AG04450 (cell line): ENCODE results near the gene GPR158. TPM values are rescaled to one million over a fixed set of nuclear protein-coding genes. Genes with fewer than 3 reads are reported as not detected.

Experiments used
- CTCF ChIA-PET: fragments of 300-600, 350-600 bp; formaldehyde crosslinking; extraction: SDS; loops from one replicate; lab custom pipeline; 2022; ENCODE audit warnings: antibody characterized with exemption, inconsistent platforms; lab: Charles Lee
- POLR2A ChIA-PET: fragments of 350-600 bp; formaldehyde crosslinking; extraction: SDS; loops from one replicate; lab custom pipeline; 2021; ENCODE audit warnings: antibody characterized with exemption, inconsistent platforms; lab: Yijun Ruan, JAX
- DNase-seq: peaks from one replicate; pipeline ENCODE4 v3.0.0-alpha.2; 2011; ENCODE audit warnings: low read depth, low spot score
- H3K27ac ChIP-seq: one replicate; pipeline ENCODE4 v1.5.1; 2012; ENCODE audit warnings: low read depth, low read length, control low read depth
- H3K27me3 ChIP-seq: one replicate; pipeline ENCODE4 v1.6.0; 2012; ENCODE audit warnings: low read length; ENCODE audit not compliant: control insufficient read depth, insufficient read depth
- H3K4me3 ChIP-seq: 2 replicates; pipeline ENCODE4 v1.5.1; 2011; ENCODE audit warnings: mild to moderate bottlenecking, low read depth, low read length, control low read depth
- H3K9me3 ChIP-seq: 2 replicates; pipeline ENCODE4 v1.5.1; 2012; ENCODE audit warnings: low read length; ENCODE audit not compliant: control insufficient read depth, insufficient read depth
- CTCF ChIP-seq: IDR thresholded peaks from 2 replicates; pipeline ENCODE4 v1.5.1; 2011; ENCODE audit warnings: low read depth, low read length, control low read depth, inconsistent platforms
- polyA plus RNA-seq: library from polyadenylated mRNA; depleted of rRNA; stranded (reverse); fragments of >200 nt; gene quantifications from 2 replicates; pipeline ENCODE4 v1.2.3, GENCODE V29; 2011

Gene GPR158
- polyA plus RNA-seq, 1 experiment: not detected

- no peak overlapping the region for H3K27ac ChIP-seq
- no peak for DNase-seq
- H3K27me3 ChIP-seq: no peaks in the 10 kb centered on the region
- CTCF ChIA-PET: no interaction called here
- POLR2A ChIA-PET: no interaction called here
- H3K9me3 ChIP-seq: peaks cover 11% of the 10 kb centered on the region
- no peak overlapping the region for H3K4me3 ChIP-seq
- TF ChIP-seq CTCF: no peak
Observed at GRCh38 chr10:25441270-25441669, 266.5 kb downstream of the GPR158 start.

- no peak overlapping the region for H3K4me3 ChIP-seq
- no peak for DNase-seq
- H3K9me3 ChIP-seq: peaks cover 11% of the 10 kb centered on the region
- TF ChIP-seq CTCF: no peak
- no peak overlapping the region for H3K27ac ChIP-seq
- ChIA-PET CTCF (no interaction called here), POLR2A (no interaction called here)
- no peaks in the 10 kb centered on the region for H3K27me3 ChIP-seq
Observed at GRCh38 chr10:25444266-25444665, 269.5 kb downstream of the GPR158 start.

DNA sequence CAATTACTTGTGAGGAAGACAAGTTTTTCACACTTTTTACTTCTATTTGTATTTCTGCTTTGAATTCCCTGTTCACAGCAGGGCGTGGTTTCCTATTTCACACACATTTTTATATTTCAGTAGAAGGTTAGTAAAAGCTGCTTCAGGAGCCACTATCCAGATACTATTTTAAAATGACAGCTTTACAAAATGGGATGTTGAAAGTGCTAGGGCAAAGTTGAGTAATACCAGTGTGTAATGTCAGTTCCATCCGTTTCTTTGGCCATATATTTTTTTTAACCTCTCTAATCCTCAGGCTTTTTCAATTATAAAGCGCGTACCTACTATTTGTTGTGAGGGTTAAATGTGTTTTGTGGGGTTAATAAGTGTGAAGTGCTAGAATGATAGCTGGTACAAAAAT lies 276.6 kb downstream of the GPR158 start:
- TF ChIP-seq CTCF: no peak
- Histone ChIP-seq H3K4me3 (no peak overlapping the region), H3K27me3 (no peaks in the 10 kb centered on the region), H3K27ac (no peak overlapping the region), H3K9me3 (peaks cover 3% of the 10 kb centered on the region)
- POLR2A ChIA-PET: no interaction called here
- no peak for DNase-seq
- CTCF ChIA-PET: no interaction called here

DNA sequence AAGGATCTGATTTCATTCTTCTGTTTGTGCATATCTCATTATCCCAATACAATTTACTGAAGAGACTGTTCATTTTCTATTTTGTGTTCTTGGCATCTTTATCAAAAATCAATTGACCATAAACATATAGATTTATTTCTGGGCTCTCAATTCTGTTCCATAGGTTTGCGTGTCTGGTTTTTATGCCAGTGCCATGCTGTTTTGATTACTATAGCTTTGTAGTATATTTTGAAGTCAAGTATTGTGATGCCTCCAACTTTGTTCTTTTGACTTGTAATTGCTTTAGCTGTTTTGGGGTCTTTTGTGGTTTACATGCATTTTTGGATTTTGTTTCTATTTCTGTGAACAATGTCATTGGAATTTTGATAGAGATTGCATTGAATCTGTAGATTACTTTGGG lies 278.8 kb downstream of the GPR158 start:
- POLR2A ChIA-PET: no interaction called here
- Histone ChIP-seq H3K9me3 (peaks cover 3% of the 10 kb centered on the region), H3K4me3 (no peak overlapping the region), H3K27ac (no peak overlapping the region), H3K27me3 (no peaks in the 10 kb centered on the region)
- no peak for TF ChIP-seq CTCF
- no peak for DNase-seq
- CTCF ChIA-PET: no interaction called here

DNA sequence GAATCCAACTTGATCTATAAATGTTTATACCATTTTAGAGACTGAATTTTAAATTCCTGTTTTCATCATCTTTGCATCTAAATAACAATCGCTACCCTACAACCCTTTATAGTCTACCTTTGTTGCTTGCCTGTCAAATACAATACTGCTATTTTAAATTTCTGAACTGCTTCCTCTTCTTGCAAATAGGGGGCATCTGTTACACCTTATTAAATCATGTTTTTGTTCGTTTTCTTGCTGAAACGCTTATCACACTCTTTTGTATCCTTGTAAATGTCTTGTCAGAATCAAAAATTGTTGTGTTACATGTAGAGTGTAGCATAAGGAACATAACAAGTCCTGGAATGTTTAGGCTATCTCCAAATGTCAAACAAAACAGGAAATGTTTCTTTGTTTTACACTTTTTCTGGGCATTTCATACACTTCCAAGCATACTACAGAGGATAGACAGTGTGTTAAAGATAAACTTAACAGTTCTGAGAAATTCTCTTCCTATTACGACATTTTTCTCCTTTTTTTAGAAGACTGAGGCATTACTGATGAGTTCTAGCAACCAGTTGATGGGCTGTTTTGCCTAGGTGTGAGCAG lies 281.3 kb downstream of the GPR158 start:
- Histone ChIP-seq H3K9me3 (peaks cover 3% of the 10 kb centered on the region; the same call in 1 of the 2 replicates), H3K4me3 (no peak overlapping the region), H3K27me3 (no peaks in the 10 kb centered on the region), H3K27ac (no peak overlapping the region)
- POLR2A ChIA-PET: no interaction called here
- TF ChIP-seq CTCF: no peak
- no peak for DNase-seq
- CTCF ChIA-PET: no interaction called here
